Myocyte (in vitro differentiated cells): ENCODE measurements around the gene NPIPB12. TPM values are rescaled to one million over a fixed set of nuclear protein-coding genes. Genes with fewer than 3 reads are reported as not detected.
"Not testable (repeated sequence)": the region's sequence is repeated elsewhere in the genome, so short reads cannot be mapped to it uniquely, and the experiment has no call there.

Source experiments
- DNase-seq: peaks from one replicate; pipeline ENCODE4 v3.0.0-alpha.2; 2012; ENCODE audit warnings: low read depth
- polyA plus RNA-seq: library from polyadenylated mRNA; unstranded; fragments of >200 nt; gene quantifications from one replicate; pipeline ENCODE4 v1.2.1, GENCODE V29; 2012; ENCODE audit warnings: missing spikeins
- total RNA-seq: library from RNA; depleted of rRNA; stranded (reverse); fragments of >200 nt; gene quantifications from 2 replicates; pipeline ENCODE4 v1.2.3, GENCODE V29; 2014

Gene NPIPB12
- total RNA-seq = 5.8 and 8.1 TPM in 2 replicates
- 22.3 TPM for polyA plus RNA-seq

DNA sequence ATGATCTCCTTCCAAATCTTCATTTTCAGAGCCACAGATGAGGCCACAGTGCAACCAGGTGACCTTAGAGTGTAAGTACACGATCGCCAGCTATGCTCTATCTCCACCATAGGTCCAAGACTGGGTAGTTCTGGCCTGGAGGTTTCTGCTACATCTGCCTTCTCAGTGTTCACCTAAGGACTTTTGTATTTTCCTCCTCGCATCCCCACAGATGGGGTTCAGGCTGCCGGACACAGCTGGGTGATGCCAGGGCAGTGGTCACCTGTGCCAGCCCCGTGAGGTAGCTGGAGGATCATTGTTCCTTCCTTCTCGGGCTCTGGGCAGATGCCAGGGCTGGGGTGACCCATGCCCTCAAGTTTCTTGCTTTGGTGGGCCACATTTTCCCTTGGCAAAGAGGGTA is at the start of gene NPIPB12:
NPIPB12 (minus strand) TSS at position 101 of the 400 bp plus-strand sequence.
- DNase-seq = not testable (repeated sequence)

DNA sequence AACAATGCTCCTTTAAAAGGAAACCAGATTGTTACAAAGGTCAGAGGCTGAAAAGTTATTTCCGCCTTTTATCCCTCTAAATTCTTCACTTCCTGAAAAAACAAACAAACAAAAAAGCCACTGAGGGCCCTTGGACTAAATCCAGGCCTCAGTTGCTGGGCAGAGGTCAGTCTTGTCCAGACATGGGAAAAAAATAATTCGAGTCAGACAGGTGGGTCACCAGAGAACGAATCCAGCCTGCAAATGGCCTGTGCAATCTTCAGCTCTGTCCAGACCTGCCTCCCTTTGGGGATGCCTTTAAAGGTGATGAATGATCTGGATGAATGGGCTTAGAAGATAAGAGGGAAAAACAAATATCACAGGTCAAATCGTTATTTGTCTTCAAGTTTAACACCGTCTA is 15.3 kb upstream of the NPIPB12 start:
- DNase-seq = not testable (repeated sequence)

DNA sequence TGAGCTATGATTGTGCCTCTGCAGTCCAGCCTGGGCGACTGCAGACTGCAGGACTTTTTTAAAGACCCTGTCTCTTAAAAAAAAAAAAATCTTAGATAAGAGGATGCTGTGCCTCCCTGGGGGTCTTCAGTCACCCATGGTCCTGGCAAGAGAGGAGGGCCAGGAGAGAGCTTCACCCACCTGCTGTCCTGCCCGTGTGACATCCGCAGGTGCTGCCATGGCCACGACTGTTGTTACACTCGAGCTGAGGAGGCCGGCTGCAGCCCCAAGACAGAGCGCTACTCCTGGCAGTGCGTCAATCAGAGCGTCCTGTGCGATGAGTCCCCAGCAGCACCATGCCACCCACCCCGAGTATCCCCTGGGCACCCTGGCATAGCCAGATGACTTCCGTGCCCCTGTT is 23.9 kb downstream of the NPIPB12 start:
- not testable (repeated sequence) for DNase-seq

DNA sequence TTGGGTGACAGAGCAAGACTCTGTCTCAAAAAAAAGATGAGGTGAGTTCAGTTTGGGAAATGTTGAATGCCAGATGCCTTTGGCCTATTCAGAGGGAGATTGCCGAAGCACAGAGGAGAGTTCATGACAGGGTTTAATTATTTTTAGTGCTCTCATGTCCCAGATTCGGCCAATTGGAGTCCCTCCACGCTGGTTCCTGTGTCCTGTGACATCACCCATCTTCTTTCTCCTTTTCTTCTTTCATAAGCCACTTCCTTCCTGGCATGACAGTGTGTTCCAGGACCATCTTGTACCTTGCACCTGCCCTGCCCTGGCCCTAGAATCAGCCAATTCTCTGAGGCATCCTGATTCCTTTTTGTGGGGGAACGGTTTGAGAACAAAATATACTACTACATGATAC is 34.1 kb downstream of the NPIPB12 start:
- DNase-seq = not testable (repeated sequence)

DNA sequence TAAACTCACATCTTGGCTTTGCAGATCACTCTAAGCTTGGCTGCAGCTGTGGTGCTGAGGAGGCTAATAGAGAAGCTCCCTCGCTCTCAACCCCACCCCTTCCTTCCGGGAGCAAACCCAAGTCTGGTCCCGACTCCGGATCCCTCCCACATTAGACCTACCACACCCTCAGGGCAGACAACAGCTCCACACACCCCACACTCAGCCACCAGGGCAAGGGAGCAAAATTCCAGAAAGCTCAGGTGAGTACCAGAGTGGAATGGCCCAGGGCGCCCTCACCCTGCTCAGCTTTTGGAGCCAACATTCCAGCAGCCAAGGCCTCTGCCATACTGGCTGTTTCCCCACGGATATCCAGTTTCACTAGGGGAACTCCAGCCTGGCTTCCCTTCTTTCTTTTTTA is 36.5 kb downstream of the NPIPB12 start:
- DNase-seq = not testable (repeated sequence)

DNA sequence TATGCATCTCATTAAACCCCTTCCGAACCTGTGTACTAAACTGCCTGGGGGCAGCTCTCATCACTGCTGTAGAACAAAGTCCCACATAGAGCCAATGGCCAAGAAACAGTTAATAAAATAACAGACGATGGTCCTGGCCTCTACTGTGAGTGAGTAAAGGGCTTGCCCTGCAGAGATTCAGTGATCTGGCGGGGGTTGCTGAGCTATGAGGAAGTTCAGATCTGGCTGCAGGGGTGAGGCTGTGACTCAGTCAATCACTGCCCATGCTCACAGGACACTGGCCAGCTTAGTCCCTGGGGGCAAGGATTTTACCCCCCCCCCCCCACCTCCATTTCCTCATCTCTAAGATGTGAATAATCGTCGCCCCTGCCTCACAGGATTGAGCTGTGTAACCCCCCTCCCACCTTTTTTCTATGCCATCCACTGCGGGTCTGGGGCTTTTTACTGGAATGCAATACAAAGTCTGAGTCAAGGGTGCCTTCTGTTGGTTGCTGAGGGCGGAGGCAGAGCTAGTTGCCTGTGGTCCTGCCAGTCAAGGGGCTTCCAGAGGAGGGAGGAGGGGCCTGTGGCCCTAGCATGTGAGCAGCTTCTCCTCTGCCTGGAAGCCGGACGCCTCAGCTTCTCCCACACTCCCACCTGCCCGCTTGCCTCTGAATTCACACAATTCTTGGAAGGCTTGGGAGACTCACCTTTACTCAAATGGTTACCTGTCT is 38.4 kb downstream of the NPIPB12 start:
- DNase-seq = not testable (repeated sequence)

DNA sequence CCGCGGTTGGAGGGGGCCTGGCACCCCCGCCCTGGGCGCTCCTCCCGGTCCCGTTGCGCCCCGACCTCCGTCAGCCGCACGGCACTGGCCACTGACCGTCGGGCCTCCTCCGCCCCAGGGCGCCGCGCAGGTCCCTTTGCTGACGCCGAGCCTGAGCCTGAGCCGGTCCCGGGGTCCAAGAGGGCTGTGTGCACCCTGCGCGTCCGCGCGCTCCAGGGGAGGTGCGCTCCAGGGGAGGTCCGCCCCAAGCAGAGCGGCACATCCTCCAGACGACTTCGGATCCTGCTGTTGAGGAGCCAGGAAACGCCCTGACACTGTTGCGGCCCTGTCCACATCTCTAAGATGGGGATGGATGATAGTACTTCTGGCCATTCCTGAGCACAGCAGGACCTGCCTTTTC is 39.3 kb downstream of the NPIPB12 start:
- DNase-seq = not testable (repeated sequence)

DNA sequence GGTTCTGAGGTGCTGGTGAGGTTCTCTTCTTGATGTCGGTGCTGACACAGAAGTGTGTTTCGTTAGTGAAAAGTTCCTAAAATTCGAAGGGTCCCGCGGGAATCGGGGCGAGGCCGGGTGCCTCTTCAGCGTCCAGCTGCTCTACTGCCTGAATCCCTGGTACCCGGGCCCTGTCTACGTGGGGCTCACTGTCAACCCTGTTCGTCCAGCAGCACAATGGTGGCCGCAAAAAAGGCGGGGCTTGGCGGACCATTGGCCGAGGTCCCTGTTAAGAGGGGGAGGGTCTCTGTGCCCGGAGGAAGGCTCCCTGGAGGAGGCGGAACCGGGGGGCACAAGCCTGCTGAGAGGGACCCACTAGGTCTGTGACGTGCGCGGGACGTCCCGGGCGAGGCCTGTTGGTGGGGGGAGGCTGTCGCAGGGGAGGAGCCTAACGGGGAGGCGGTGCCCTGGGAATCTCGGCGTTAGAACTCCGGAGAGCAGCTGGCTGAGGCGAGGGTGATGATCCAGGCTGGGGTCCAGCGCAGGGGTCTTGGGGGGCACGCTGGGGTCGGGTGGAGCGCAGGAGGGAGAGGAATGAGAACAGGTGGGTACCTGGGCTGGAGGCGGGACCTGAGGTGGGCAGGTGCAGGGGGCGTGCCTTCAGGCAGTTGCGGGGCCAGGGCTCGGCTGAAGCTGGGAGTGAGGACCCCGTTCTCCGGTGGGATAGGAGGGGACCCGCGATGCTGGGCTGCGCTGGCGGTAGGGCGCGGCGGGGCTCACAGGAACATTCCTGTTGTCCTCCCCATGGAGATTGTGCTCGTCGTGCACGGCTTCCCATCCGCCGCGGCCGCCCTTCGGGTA is 40.0 kb downstream of the NPIPB12 start:
- DNase-seq = not testable (repeated sequence)

DNA sequence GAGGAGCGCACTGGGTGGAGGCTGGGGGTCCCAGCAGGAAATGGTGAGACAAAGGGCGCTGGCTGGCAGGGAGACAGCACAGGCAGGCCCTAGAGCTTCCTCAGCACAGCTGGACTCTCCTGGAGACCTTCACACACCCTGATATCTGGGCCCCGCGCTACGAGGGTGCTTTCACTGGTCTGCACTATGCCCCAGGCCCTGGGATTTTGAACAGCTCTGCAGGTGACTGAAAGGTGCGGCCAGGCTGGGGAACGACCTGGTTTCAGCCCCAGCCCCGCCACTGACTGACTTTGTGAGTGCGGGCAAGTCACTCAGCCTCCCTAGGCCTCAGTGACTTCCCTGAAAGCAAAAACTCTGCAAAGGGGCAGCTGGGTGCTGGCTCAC is 45.6 kb downstream of the NPIPB12 start:
- not testable (repeated sequence) for DNase-seq

DNA sequence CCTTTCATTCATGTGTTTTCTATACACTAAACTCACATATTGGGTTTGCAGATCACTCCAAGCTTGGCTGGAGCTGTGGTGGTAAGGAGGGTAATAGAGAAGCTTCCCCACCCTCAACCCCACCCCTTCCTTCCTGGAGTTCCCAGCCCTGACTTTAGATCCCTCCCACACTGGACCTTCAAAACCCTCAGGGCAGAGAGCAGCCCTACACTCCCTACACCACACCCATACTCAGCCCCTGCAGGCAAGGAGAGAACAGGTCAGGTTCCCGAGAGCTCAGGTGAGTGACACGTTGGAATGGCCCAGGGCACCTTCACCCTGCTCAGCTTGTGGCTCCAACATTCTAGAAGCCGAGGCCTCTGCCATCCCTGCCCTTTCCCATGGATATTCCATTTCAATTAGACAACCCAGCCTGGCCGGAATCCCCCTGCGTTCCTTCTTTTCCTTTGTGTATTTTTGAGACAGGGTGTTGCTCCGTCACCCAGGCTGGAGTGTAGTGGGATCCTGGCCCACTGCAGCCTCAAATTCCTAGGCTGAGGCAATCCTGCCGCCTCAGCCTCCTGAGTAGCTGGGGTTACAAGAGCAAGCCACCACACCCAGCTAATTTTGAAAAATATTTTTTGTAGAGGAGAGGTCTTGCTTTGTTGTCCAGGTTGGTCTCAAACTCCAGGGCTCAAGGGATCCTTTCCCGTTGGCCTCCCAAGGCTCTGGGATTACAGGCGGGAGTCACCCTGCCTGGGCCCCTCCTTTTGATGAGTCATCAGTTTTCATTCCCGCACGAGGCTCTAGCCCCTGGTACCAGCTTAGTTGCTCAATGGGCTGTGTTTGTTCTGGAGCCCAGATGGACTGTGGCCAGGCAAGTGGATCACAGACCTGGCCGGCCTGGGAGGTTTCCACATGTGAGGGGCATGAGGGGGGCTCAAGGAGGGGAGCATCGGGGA is 46.2 kb downstream of the NPIPB12 start, which contains the start of gene SULT1A4:
SULT1A4 (plus strand) TSS at position 208 of the 941 bp plus-strand sequence. CDS start 1,473 bp downstream, outside the sequence.
- DNase-seq = not testable (repeated sequence)

DNA sequence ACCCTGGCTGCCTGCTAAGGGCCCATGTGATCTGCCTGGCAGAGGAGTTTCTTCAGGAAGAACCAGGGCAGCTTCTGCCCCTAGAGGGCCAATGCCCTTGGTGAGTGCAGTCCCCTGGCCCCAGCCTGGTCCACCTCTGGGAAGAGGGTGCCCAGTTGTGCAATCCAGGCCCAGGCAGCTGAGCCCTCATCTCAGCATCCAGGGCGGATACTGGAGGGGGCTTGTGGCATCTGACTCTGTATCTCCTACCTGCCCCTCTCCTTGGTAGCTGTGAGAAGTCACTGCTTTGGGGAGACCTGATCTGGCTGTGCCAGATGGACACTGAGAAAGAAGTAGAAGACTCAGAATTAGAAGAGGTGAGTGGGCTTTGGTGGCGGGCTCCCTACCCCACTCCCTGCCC is 48.5 kb downstream of the NPIPB12 start:
- not testable (repeated sequence) for DNase-seq

DNA sequence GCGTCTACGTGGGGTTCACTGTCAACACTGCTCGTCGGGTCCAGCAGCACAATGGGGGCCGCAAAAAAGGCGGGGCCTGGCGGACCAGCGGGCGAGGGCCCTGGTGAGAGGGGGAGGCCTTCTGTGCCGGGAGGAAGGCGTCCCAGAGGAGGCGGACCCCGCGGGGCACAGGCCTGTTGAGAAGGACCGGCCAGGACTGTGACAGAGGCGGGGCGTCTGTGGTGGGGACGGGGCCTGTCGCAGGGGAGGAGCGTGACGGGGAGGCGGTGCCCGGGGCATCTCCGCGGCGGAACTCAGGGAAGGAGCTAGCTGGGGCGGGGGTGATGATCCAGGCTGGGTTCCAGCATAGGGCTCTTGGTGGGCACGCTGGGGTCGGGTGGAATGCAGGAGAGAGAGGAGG is 51.4 kb downstream of the NPIPB12 start:
- not testable (repeated sequence) for DNase-seq

DNA sequence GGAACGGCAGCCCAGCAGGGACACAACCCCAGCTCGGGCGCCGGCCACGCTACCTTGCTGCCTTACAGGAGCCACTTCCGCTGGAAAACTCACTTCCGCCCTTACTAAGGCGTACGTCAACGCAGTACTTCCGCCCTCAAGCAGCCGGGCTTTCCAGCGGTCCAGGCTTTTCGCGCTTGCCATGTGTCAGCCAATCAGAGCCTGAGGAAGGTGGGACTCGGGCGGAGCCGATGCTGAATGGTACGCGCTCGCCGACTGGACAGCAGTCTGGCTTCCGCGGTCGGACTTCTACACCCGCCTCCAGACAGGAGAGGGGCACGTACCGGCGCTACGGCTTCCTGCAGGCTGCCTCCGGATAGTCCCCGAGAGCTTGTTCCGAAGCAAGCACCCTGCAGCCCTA is 51.9 kb downstream of the NPIPB12 start, which contains the start of the genes BOLA2 and SLX1B:
BOLA2 (minus strand) TSS at position 83 of the 400 bp plus-strand sequence. CDS start 98 bp downstream, outside the sequence.
SLX1B (plus strand) TSS at position 265 of the 400 bp plus-strand sequence.
- DNase-seq = not testable (repeated sequence)

DNA sequence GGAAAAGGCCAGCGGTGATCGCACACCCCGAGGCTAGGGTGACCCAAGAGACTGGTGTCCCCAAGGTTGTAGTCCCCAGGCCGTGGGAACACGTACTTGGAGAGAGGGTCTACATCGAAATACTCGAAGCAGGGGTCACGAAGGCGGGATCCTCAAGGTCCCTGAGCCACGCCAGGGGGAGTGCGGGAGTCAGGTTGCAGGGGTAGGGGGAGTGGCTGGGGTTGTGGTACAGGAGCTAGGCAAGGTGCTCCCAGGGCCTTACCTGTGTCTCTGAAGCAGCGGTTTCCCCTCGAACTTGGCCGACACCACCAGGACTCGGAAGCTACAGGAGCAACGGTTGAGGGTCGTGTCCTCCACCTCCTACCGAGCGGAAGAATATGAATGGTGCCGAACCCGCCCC is 52.5 kb downstream of the NPIPB12 start:
- DNase-seq = not testable (repeated sequence)

Other genes starting within 250 kb of the NPIPB12 start
- 0.16 TPM in 1 of 2 replicates, not detected in the other for gene NPIPB11, start 99.7 kb downstream of the NPIPB12 start, total RNA-seq
- gene BOLA2, start 52.1 kb downstream of the NPIPB12 start, total RNA-seq = 9.5 and 11.2 TPM in 2 replicates
- gene SLX1B, start 51.9 kb downstream of the NPIPB12 start, total RNA-seq = 17.7 and 20.6 TPM in 2 replicates
- 0.32 and 5.8 TPM in 2 replicates for gene SULT1A4, start 46.5 kb downstream of the NPIPB12 start, total RNA-seq
- gene SPN, start 156.8 kb upstream of the NPIPB12 start, total RNA-seq = not detected in 2 replicates
- 20.7 and 31.0 TPM in 2 replicates for gene QPRT, start 172.8 kb upstream of the NPIPB12 start, total RNA-seq
- not detected in 2 replicates for gene C16orf54, start 239.6 kb upstream of the NPIPB12 start, total RNA-seq